ENCODE results near the gene HOXC12. TPM values are rescaled to one million over a fixed set of nuclear protein-coding genes. Genes with fewer than 3 reads are reported as not detected.

Gene HOXC12
- total and polyA plus RNA-seq, 7 donors = not detected

GRCh38 chr12:53956914-53957536 lies 2.3 kb downstream of the HOXC12 start:
- Histone ChIP-seq H3K27me3 (peaks cover 87 to 100% (median 100%) of the 10 kb centered on the region in 3 donors), H3K4me3 (no peak overlapping the region), H3K9me3 (no peaks in the 10 kb centered on the region), H3K36me3 (no peaks in the 10 kb centered on the region), H3K4me1 (peaks cover 0 to 35% (median 8%) of the 10 kb centered on the region in 4 donors), H3K27ac (no peak overlapping the region)
- no peak for DNase-seq
- intact Hi-C loops (cut with DNase I) = no loop called here
- 8 to 26% methylated on average over 11 of the region's 11 CpGs for WGBS, 2 donors
- TF ChIP-seq POLR2AphosphoS5 (IDR thresholded peaks at IDR 0.05) (no peak), POLR2A (IDR thresholded peaks at IDR 0.05) (no peak), EP300 (IDR thresholded peaks at IDR 0.05) (no peak)
- TF ChIP-seq, protein P1, sequence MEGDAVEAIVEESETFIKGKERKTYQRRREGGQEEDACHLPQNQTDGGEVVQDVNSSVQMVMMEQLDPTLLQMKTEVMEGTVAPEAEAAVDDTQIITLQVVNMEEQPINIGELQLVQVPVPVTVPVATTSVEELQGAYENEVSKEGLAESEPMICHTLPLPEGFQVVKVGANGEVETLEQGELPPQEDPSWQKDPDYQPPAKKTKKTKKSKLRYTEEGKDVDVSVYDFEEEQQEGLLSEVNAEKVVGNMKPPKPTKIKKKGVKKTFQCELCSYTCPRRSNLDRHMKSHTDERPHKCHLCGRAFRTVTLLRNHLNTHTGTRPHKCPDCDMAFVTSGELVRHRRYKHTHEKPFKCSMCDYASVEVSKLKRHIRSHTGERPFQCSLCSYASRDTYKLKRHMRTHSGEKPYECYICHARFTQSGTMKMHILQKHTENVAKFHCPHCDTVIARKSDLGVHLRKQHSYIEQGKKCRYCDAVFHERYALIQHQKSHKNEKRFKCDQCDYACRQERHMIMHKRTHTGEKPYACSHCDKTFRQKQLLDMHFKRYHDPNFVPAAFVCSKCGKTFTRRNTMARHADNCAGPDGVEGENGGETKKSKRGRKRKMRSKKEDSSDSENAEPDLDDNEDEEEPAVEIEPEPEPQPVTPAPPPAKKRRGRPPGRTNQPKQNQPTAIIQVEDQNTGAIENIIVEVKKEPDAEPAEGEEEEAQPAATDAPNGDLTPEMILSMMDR (IDR thresholded peaks at IDR 0.05) = no peak

DNA sequence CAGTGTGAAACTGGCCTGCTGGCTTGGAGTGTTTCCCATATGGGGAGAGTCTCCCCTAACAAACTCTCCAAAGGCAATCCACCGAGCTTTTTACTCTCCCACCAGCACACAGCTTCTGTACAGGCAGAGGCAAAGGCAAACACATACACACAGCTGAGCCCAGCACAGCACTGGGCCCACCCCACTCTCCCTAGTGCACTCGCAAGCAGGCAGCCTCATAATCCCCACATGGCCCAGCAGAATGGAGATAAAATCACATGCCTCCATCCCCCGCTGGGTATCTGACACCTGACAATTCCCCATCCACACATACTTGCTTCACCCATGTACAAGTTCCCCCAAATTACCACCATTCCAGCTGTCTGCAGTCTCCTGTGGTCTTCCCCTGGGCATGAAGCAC lies 3.4 kb downstream of the HOXC12 start:
- no peak for DNase-seq
- Histone ChIP-seq H3K4me3 (no peak overlapping the region), H3K27me3 (peaks cover 88 to 100% (median 100%) of the 10 kb centered on the region in 3 donors), H3K4me1 (peaks cover 0 to 32% (median 7%) of the 10 kb centered on the region in 4 donors), H3K36me3 (no peaks in the 10 kb centered on the region), H3K9me3 (no peaks in the 10 kb centered on the region), H3K27ac (no peak overlapping the region)
- TF ChIP-seq, protein P1 (IDR thresholded peaks at IDR 0.05) = no peak
- TF ChIP-seq EP300 (IDR thresholded peaks at IDR 0.05) (no peak), POLR2AphosphoS5 (IDR thresholded peaks at IDR 0.05) (no peak), POLR2A (IDR thresholded peaks at IDR 0.05) (no peak)
- WGBS, 2 donors = 24 to 25% methylated on average over 3 of the region's 3 CpGs
- intact Hi-C loops (cut with DNase I) = no loop called here

GRCh38 chr12:53959314-53959713 lies 4.6 kb downstream of the HOXC12 start:
- no peak overlapping the region for H3K4me3 ChIP-seq
- WGBS, 2 donors = 11% methylated on average over 4 of the region's 4 CpGs
- peaks cover 88 to 100% (median 100%) of the 10 kb centered on the region in 3 donors for H3K27me3 ChIP-seq
- no peak for DNase-seq
- TF ChIP-seq EP300 (IDR thresholded peaks at IDR 0.05) (no peak), POLR2AphosphoS5 (IDR thresholded peaks at IDR 0.05) (no peak), POLR2A (IDR thresholded peaks at IDR 0.05) (no peak)
- TF ChIP-seq, protein P1 (IDR thresholded peaks at IDR 0.05) = no peak
- H3K27ac ChIP-seq = no peak overlapping the region
- intact Hi-C loops (cut with DNase I) = no loop called here
- no peaks in the 10 kb centered on the region for H3K9me3 ChIP-seq
- peaks cover 0 to 32% (median 7%) of the 10 kb centered on the region in 4 donors for H3K4me1 ChIP-seq
- H3K36me3 ChIP-seq = no peaks in the 10 kb centered on the region

DNA sequence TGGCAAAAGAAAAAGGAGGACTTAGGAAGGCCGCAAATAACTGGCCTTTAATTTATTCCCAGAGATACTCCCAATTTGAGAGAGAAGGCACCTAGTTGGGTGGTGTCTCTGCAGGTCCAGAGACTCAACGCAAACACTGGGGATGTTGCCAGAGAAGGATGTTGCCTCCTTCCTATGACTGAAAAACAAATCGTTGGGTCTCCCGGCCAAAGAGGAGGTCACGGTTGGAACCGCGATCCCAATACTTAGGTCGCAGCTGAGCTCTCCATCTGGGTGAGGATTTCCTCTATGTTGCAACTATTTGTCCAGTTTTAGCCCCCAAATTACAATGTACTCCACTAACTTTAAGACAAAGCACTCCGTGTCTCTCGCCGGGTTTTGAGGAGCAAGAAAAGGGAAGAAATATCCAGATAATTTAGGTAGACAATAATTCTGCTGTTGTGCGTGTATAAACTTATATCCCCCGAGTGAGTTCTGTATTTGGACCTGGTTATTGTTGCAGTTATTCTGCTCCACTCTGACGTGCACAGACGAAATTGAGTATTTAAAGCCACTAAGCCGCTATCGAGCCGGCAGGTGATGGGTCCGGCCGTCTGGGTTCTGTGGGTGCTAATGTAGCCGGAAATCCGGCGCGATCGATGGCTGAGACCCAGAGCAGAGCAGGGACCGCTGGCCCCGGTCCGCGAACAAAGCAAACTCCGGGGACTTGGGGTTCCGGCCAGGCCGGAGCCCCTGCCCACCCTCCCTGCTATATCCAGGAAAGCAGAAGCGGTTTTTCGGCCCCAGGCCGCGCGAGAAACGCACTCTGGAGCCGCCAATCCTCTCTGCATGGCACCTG lies 5.7 kb downstream of the HOXC12 start:
- intact Hi-C loops (cut with DNase I) = no loop called here
- Histone ChIP-seq H3K9me3 (no peaks in the 10 kb centered on the region), H3K27me3 (peaks cover 88 to 100% (median 100%) of the 10 kb centered on the region in 3 donors), H3K27ac (no peak overlapping the region), H3K4me3 (no peak overlapping the region), H3K4me1 (peaks cover 0 to 24% (median 5%) of the 10 kb centered on the region in 4 donors), H3K36me3 (no peaks in the 10 kb centered on the region)
- DNase-seq = no peak
- no peak for TF ChIP-seq EP300 (IDR thresholded peaks at IDR 0.05)
- TF ChIP-seq, protein P1 (IDR thresholded peaks at IDR 0.05) = no peak
- no peak for TF ChIP-seq POLR2A (IDR thresholded peaks at IDR 0.05)
- no peak for TF ChIP-seq POLR2AphosphoS5 (IDR thresholded peaks at IDR 0.05)
- WGBS, 2 donors = 9 to 20% methylated on average over 39 of the region's 39 CpGs
